SU-DHL-6 (cell line): ENCODE data around the gene GARS1.

Experiments
- H2AFZ ChIP-seq: fragments of 200-600 bp; sonication (generic); 2 replicates; pipeline ENCODE4 v1.6.1; 2014; ENCODE audit warnings: low read depth, mild to moderate bottlenecking, moderate library complexity, mixed read lengths, antibody characterized with exemption, low read length; ENCODE audit not compliant: severe bottlenecking
- H3F3A ChIP-seq: fragments of 200-600 bp; shearing (Covaris generic); 2 replicates; pipeline ENCODE4 v1.6.0; 2016; ENCODE audit warnings: antibody characterized with exemption, mild to moderate bottlenecking; ENCODE audit not compliant: insufficient read depth
- H3K27ac ChIP-seq: fragments of 200-600 bp; sonication (generic); 2 replicates; pipeline ENCODE4 v1.5.1; 2016; ENCODE audit warnings: low read depth, mild to moderate bottlenecking, low read length, moderate library complexity, mixed read lengths
- H3K27me3 ChIP-seq: fragments of 200-600 bp; sonication (generic), shearing (Covaris generic); 2 replicates; pipeline ENCODE4 v1.6.0; 2014; ENCODE audit warnings: mild to moderate bottlenecking, low read length
- H3K36me3 ChIP-seq: fragments of 200-600 bp; sonication (generic); 2 replicates; pipeline ENCODE4 v1.6.1; 2014; ENCODE audit warnings: mild to moderate bottlenecking, low read length, mixed read lengths
- H3K4me2 ChIP-seq: fragments of 300-600, 200-600 bp; shearing (Covaris generic), sonication (generic); 2 replicates; pipeline ENCODE4 v1.6.0; 2014; ENCODE audit warnings: low read length, low read depth, mild to moderate bottlenecking; ENCODE audit not compliant: poor library complexity, severe bottlenecking
- H3K4me3 ChIP-seq: fragments of 200-600 bp; sonication (generic); 2 replicates; pipeline ENCODE4 v1.5.1; 2014; ENCODE audit warnings: antibody characterized with exemption, low read length, mild to moderate bottlenecking, mixed read lengths; ENCODE audit not compliant: insufficient read depth, poor library complexity, severe bottlenecking
- H3K79me2 ChIP-seq: fragments of 200-600 bp; sonication (generic); 2 replicates; pipeline ENCODE4 v1.6.1; 2014; ENCODE audit warnings: mild to moderate bottlenecking, low read length, moderate library complexity; ENCODE audit not compliant: insufficient read depth
- H3K9ac ChIP-seq: fragments of 200-600 bp; sonication (generic); 2 replicates; pipeline ENCODE4 v1.7.0; 2014; ENCODE audit warnings: mild to moderate bottlenecking, low read length
- H3K9me2 ChIP-seq: fragments of 200-600 bp; sonication (generic); replicated peaks from 2 replicates; pipeline ENCODE4 v1.6.1; 2014; ENCODE audit warnings: low read length; ENCODE audit not compliant: insufficient read depth
- H3K9me3 ChIP-seq: fragments of 200-600 bp; sonication (generic); 2 replicates; pipeline ENCODE4 v1.6.1; 2014; ENCODE audit warnings: low read length, mixed read lengths; ENCODE audit not compliant: insufficient read depth
- H4K20me1 ChIP-seq: fragments of 200-600 bp; sonication (generic); 2 replicates; pipeline ENCODE4 v1.6.1; 2014; ENCODE audit warnings: low read depth, mild to moderate bottlenecking, antibody characterized with exemption, low read length, moderate library complexity, mixed read lengths
- EZH2phosphoT487 ChIP-seq: fragments of 200-600 bp; sonication (generic), shearing (Covaris generic); conservative IDR thresholded peaks from 2 replicates; pipeline ENCODE4 v1.6.1; 2018; ENCODE audit warnings: mild to moderate bottlenecking, antibody characterized with exemption, low read length, moderate library complexity, mixed read lengths
- TF ChIP-seq, protein P1 (sequence below): fragments of 200-600 bp; sonication (generic); IDR thresholded peaks from one replicate; pipeline ENCODE4 v1.5.1; 2017; ENCODE audit warnings: antibody characterized with exemption, mild to moderate bottlenecking, low read length, moderate library complexity; ENCODE audit not compliant: insufficient read depth, poor library complexity, severe bottlenecking

Gene GARS1

DNA sequence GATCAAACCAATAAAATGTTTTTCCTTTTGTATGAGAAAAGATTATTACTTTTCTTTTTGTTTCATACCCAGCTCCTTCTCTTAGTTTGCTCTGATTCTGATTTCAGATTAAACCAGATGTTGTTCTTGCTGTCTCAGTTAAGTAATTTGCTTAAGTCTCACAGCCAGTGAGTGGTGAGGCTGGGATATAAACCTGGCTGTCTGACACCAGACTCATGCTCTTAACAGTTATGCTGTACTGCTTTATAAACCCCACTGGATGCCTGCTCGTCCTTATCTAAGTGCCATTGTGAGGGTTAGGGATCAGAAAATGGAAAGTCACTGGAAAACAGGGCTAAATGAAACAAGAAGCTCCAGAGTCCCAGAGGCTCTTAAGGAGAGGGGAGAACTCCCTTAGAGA is 24.3 kb downstream of the GARS1 start:
- Histone ChIP-seq H3K27ac (no peak overlapping the region), H3K79me2 (peaks cover 17% of the 10 kb centered on the region; the same call in 1 of the 2 replicates), H3K9me3 (no peaks in the 10 kb centered on the region), H3F3A (0 out of 2 replicates have a peak, but pooled peaks cover 13% of the 10 kb centered on the region), H3K4me3 (no peak overlapping the region), H2AFZ (no peak overlapping the region), H4K20me1 (peaks cover 34% of the 10 kb centered on the region), H3K36me3 (peaks cover 93% of the 10 kb centered on the region), H3K4me2 (no peak overlapping the region), H3K27me3 (no peaks in the 10 kb centered on the region), H3K9me2 (no peaks in the 10 kb centered on the region), H3K9ac (no peak overlapping the region)
- TF ChIP-seq, protein P1, sequence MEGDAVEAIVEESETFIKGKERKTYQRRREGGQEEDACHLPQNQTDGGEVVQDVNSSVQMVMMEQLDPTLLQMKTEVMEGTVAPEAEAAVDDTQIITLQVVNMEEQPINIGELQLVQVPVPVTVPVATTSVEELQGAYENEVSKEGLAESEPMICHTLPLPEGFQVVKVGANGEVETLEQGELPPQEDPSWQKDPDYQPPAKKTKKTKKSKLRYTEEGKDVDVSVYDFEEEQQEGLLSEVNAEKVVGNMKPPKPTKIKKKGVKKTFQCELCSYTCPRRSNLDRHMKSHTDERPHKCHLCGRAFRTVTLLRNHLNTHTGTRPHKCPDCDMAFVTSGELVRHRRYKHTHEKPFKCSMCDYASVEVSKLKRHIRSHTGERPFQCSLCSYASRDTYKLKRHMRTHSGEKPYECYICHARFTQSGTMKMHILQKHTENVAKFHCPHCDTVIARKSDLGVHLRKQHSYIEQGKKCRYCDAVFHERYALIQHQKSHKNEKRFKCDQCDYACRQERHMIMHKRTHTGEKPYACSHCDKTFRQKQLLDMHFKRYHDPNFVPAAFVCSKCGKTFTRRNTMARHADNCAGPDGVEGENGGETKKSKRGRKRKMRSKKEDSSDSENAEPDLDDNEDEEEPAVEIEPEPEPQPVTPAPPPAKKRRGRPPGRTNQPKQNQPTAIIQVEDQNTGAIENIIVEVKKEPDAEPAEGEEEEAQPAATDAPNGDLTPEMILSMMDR, result no peak
- no peak for TF ChIP-seq EZH2phosphoT487

DNA sequence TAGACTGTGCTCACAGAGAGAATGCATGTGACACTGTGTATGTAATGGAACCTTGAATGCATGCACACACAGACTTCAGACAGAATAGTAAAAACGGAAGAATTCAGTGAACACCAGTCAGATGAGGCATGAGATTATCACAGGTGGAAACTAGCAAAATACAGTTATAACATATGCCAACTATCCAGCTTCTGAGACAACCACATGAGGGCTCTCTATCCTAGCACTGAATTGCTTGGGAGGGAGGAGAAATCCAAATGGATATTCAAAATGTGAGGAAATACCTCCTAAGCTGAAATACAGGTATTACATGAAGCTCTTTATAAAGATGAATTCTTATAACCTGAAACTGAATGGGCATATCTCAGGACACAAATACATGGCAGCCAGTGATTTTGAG is 30.6 kb downstream of the GARS1 start:
- no peak overlapping the region for H2AFZ ChIP-seq
- peaks cover 82% of the 10 kb centered on the region for H3K36me3 ChIP-seq
- no peaks in the 10 kb centered on the region for H3K9me2 ChIP-seq
- no peaks in the 10 kb centered on the region for H3F3A ChIP-seq
- no peak for TF ChIP-seq EZH2phosphoT487
- TF ChIP-seq, protein P1, result no peak
- no peaks in the 10 kb centered on the region for H3K27me3 ChIP-seq
- peaks cover 5% of the 10 kb centered on the region; the same call in 1 of the 2 replicates for H3K79me2 ChIP-seq
- no peak overlapping the region for H3K9ac ChIP-seq
- no peaks in the 10 kb centered on the region for H3K9me3 ChIP-seq
- H4K20me1 ChIP-seq, result no peaks in the 10 kb centered on the region; the same call in none of the 2 replicates
- H3K27ac ChIP-seq, result no peak overlapping the region
- H3K4me3 ChIP-seq, result no peak overlapping the region
- no peak overlapping the region for H3K4me2 ChIP-seq

DNA sequence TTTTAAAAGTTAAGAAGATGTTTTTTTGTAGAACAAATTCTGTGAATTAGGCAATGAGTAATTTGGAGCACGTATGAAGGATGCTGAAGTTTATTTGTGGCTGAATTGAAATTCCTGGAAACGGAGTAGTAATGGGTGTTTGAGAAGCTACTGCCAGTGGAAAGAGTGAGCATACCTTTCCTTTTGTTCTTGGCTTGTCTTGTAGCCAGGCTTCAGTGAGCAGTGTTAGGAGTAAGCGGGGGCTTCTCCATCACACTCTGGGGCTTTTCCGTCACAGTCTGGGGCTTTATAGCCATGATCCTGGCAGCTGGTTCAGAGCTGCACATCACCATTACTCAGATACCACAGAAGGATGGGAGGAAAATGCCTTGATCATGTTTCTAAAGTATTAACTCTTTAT is 32.3 kb downstream of the GARS1 start:
- peaks cover 82% of the 10 kb centered on the region for H3K36me3 ChIP-seq
- H3F3A ChIP-seq, result no peaks in the 10 kb centered on the region
- no peak for TF ChIP-seq EZH2phosphoT487
- TF ChIP-seq, protein P1, result no peak

More for the DNA sequence above, 32.3 kb downstream of the GARS1 start:
- H3K27me3 ChIP-seq, result no peaks in the 10 kb centered on the region
- H3K27ac ChIP-seq, result no peak overlapping the region
- no peaks in the 10 kb centered on the region for H3K9me3 ChIP-seq
- no peak overlapping the region for H3K4me2 ChIP-seq
- no peak overlapping the region for H3K4me3 ChIP-seq
- H4K20me1 ChIP-seq, result no peaks in the 10 kb centered on the region; the same call in none of the 2 replicates
- H3K79me2 ChIP-seq, result peaks cover 5% of the 10 kb centered on the region; the same call in 1 of the 2 replicates
- no peak overlapping the region for H3K9ac ChIP-seq
- no peaks in the 10 kb centered on the region for H3K9me2 ChIP-seq
- H2AFZ ChIP-seq, result no peak overlapping the region
